ENCODE data around the gene KANTR.

The KANTR gene

GRCh38 chrX:53078943-53079342 lies 15.0 kb upstream of the KANTR start:
- TF ChIP-seq, protein P1, sequence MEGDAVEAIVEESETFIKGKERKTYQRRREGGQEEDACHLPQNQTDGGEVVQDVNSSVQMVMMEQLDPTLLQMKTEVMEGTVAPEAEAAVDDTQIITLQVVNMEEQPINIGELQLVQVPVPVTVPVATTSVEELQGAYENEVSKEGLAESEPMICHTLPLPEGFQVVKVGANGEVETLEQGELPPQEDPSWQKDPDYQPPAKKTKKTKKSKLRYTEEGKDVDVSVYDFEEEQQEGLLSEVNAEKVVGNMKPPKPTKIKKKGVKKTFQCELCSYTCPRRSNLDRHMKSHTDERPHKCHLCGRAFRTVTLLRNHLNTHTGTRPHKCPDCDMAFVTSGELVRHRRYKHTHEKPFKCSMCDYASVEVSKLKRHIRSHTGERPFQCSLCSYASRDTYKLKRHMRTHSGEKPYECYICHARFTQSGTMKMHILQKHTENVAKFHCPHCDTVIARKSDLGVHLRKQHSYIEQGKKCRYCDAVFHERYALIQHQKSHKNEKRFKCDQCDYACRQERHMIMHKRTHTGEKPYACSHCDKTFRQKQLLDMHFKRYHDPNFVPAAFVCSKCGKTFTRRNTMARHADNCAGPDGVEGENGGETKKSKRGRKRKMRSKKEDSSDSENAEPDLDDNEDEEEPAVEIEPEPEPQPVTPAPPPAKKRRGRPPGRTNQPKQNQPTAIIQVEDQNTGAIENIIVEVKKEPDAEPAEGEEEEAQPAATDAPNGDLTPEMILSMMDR (IDR thresholded peaks at IDR 0.05; ENCODE audit: low read depth, low read length), result no peak
- DNase-seq, result no peak
- Histone ChIP-seq H3K27me3 (no peaks in the 10 kb centered on the region), H3K4me1 (no peaks in the 10 kb centered on the region), H3K36me3 (peaks cover 1% of the 10 kb centered on the region; the same call in 1 of the 2 replicates), H3K9me3 (no peaks in the 10 kb centered on the region), H3K4me3 (ENCODE audit: low read depth, low read length) (no peak overlapping the region)

GRCh38 chrX:53080628-53081580 lies 13.0 kb upstream of the KANTR start:
- Histone ChIP-seq H3K9me3 (no peaks in the 10 kb centered on the region), H3K4me1 (no peaks in the 10 kb centered on the region), H3K4me3 (ENCODE audit: low read depth, low read length) (peak overlapping the region; percentile 26), H3K36me3 (peaks cover 11% of the 10 kb centered on the region), H3K27me3 (no peaks in the 10 kb centered on the region)
- TF ChIP-seq, protein P1 (IDR thresholded peaks at IDR 0.05; ENCODE audit: low read depth, low read length), result no peak
- DNase-seq, result no peak

- TF ChIP-seq, protein P1 (IDR thresholded peaks at IDR 0.05; ENCODE audit: low read depth, low read length), result no peak
These were observed 11.8 kb upstream of the KANTR start, which contains the start of gene TSPYL2 for GRCh38 chrX:53081925-53082772. Gene TSPYL2 (plus strand): TSS chrX:53082367. CDS start chrX:53082499, 132 bp downstream.

DNA sequence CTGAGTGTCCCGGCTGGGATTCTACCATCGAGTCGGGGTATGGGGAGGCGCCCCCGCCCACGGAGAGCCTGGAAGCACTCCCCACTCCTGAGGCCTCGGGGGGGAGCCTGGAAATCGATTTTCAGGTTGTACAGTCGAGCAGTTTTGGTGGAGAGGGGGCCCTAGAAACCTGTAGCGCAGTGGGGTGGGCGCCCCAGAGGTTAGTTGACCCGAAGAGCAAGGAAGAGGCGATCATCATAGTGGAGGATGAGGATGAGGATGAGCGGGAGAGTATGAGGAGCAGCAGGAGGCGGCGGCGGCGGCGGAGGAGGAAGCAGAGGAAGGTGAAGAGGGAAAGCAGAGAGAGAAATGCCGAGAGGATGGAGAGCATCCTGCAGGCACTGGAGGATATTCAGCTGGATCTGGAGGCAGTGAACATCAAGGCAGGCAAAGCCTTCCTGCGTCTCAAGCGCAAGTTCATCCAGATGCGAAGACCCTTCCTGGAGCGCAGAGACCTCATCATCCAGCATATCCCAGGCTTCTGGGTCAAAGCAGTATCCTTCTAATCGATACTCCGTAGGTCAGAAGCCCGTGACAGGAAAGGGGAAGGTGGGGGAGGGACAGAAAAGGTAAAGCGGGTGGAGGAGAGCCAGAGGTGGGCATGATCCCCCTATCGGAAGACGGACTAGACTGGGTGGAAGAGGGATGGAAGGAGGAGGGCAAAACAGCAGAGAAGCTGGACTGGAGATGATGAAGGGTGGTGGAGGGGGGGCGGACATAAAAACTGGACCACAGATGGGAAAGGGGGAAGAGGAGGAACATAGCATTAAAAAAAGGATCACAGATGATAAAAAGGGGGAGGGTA lies 10.9 kb upstream of the KANTR start:
- H3K36me3 ChIP-seq, result peaks cover 12% of the 10 kb centered on the region
- H3K4me1 ChIP-seq, result no peaks in the 10 kb centered on the region
- H3K27me3 ChIP-seq, result no peaks in the 10 kb centered on the region
- H3K9me3 ChIP-seq, result no peaks in the 10 kb centered on the region
- peak overlapping the region; percentile 76 for H3K4me3 ChIP-seq (ENCODE audit: low read depth, low read length)
- DNase-seq, result no peak
- TF ChIP-seq, protein P1 (IDR thresholded peaks at IDR 0.05; ENCODE audit: low read depth, low read length), result no peak

More at GRCh38 chrX:53081925-53082772, 11.8 kb upstream of the KANTR start, which contains the start of gene TSPYL2:
- DNase-seq, result peak; percentile 94
- peaks cover 12% of the 10 kb centered on the region for H3K36me3 ChIP-seq
- peak within 1 kb of the TSS; percentile 76 for H3K4me3 ChIP-seq (ENCODE audit: low read depth, low read length)
- H3K9me3 ChIP-seq, result no peaks in the 10 kb centered on the region
- H3K27me3 ChIP-seq, result no peaks in the 10 kb centered on the region
- H3K4me1 ChIP-seq, result no peaks in the 10 kb centered on the region

GRCh38 chrX:53084043-53084570 lies 9.8 kb upstream of the KANTR start:
- no peaks in the 10 kb centered on the region for H3K27me3 ChIP-seq
- no peaks in the 10 kb centered on the region for H3K9me3 ChIP-seq
- TF ChIP-seq, protein P1 (IDR thresholded peaks at IDR 0.05; ENCODE audit: low read depth, low read length), result no peak
- H3K4me1 ChIP-seq, result no peaks in the 10 kb centered on the region
- H3K36me3 ChIP-seq, result peaks cover 12% of the 10 kb centered on the region
- DNase-seq, result no peak
- H3K4me3 ChIP-seq (ENCODE audit: low read depth, low read length), result no peak overlapping the region; the same call in 1 of the 2 replicates

Measured in BE2C (cell line).